ENCODE results near the gene PPARG.

PPARG gene

GRCh38 chr3:12399226-12399625, 110.4 kb downstream of the PPARG start:
- in situ Hi-C loops (cut with MboI; ENCODE audit: low pct_unique_long_range_greater_than_20kb, low sequenced_read_pairs, unreplicated experiment), result no loop called here
- DNase-seq (ENCODE audit: low spot score), result no peak
- TF ChIP-seq CTCF (IDR thresholded peaks at IDR 0.05; ENCODE audit: extremely low read depth, insufficient read depth, missing control alignments), result no peak

GRCh38 chr3:12400616-12401194, 111.8 kb downstream of the PPARG start:
- DNase-seq (ENCODE audit: low spot score), result no peak
- TF ChIP-seq CTCF (IDR thresholded peaks at IDR 0.05; ENCODE audit: extremely low read depth, insufficient read depth, missing control alignments), result no peak
- in situ Hi-C loops (cut with MboI; ENCODE audit: low pct_unique_long_range_greater_than_20kb, low sequenced_read_pairs, unreplicated experiment), result no loop called here

- TF ChIP-seq CTCF (IDR thresholded peaks at IDR 0.05; ENCODE audit: extremely low read depth, insufficient read depth, missing control alignments), result no peak
- no peak for DNase-seq (ENCODE audit: low spot score)
- in situ Hi-C loops (cut with MboI; ENCODE audit: low pct_unique_long_range_greater_than_20kb, low sequenced_read_pairs, unreplicated experiment), result no loop called here
Observed at GRCh38 chr3:12401208-12401607, 112.3 kb downstream of the PPARG start.

- DNase-seq (ENCODE audit: low spot score), result no peak
- no peak for TF ChIP-seq CTCF (IDR thresholded peaks at IDR 0.05; ENCODE audit: extremely low read depth, insufficient read depth, missing control alignments)
- in situ Hi-C loops (cut with MboI; ENCODE audit: low pct_unique_long_range_greater_than_20kb, low sequenced_read_pairs, unreplicated experiment), result no loop called here
Observed at GRCh38 chr3:12405432-12406272, 116.8 kb downstream of the PPARG start.

DNA sequence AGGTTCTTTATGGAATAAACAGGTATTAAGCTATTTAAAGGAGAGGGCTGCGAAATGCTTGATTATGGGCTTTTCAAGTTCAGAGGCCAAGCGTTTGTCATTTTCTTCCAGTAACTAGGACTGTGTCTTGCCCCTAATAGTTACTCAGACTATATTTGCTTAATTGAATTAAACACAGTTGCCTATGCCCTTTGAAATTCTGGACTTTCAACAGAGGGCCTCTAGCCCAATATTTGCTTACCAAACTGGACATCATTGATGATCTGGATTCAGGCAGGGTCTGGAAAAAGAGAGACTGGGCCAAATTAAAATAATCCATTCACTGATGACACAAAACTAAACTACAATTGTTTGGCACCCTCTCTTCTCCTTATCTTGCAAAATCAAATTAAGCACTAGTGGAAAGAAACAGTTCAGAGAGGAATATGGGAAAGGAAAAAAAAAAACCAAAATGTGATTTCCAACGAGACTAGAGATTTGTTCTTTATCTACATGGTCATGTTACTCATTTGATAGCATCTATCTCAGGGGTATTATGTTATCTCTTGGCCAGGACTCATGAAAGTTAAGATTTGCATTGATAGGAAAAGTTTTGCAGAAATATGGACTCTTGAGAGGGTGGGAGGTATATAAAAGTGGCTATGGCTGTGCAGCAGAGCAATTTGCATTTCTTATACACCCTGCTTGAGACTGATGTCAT, 120.3 kb downstream of the PPARG start:
- in situ Hi-C loops (cut with MboI; ENCODE audit: low pct_unique_long_range_greater_than_20kb, low sequenced_read_pairs, unreplicated experiment), result no loop called here
- TF ChIP-seq CTCF (IDR thresholded peaks at IDR 0.05; ENCODE audit: extremely low read depth, insufficient read depth, missing control alignments), result no peak
- no peak for DNase-seq (ENCODE audit: low spot score)

DNA sequence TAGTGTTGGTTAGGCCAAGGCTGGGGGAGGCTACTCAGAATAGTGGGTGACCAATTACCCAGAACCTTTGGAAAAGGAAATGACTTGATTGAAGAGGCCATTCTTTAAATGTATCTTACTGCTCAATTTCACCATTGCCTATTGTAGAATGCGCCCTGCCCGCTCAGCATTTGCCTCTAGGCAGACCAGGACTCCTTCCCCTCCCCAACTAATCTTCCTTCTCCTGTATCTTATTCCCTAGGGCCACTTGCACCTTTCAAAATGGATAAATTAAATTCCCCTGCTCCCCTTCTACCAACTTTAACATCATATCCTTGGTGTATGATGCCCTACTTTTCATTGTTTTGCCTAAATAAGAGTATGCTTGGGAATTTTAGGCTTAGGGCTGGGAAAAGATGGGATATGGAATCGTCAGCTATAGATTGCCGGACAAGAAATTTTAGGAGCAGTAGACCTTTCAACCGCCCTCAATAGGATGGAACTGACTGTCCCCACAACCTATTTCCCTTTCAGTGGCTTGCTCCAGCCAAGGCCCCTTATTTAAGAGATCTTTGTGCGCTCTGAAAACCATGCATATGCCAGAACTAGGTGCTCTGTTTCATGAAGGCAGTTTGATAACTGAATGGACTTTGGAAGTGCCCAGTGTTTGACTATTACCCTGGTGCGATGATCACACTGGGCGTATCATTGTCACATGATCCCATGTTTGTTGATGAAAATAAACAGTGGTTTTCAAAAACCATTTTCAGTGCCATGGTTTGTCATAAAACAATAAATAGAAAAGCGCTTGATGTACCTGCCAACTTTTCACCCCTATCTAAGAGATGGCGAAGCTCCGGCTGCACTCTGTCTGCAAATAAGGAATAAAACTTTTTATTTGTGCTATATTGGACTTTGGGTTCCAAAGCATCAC, 121.1 kb downstream of the PPARG start:
- DNase-seq (ENCODE audit: low spot score), result no peak
- in situ Hi-C loops (cut with MboI; ENCODE audit: low pct_unique_long_range_greater_than_20kb, low sequenced_read_pairs, unreplicated experiment), result no loop called here
- no peak for TF ChIP-seq CTCF (IDR thresholded peaks at IDR 0.05; ENCODE audit: extremely low read depth, insufficient read depth, missing control alignments)
